NCI-H2227 treated with DMSO at 0.1 percent for 48 hours (cell line): ENCODE measurements around the gene CCDC88C.

Experiments
- DNase-seq: peaks from one replicate; lab custom pipeline; 2025; lab: John Stamatoyannopoulos, UW

Gene CCDC88C

GRCh38 chr14:91327250-91327595 is 90.4 kb downstream of the CCDC88C start:
- no peak for DNase-seq

- no peak for DNase-seq
Observed at GRCh38 chr14:91326514-91327249, 90.9 kb downstream of the CCDC88C start.

GRCh38 chr14:91324606-91325575 is 92.7 kb downstream of the CCDC88C start:
- DNase-seq, result no peak

- DNase-seq, result peak; percentile 75
Observed at GRCh38 chr14:91323671-91324605, 93.7 kb downstream of the CCDC88C start.

GRCh38 chr14:91323031-91323430 is 94.6 kb downstream of the CCDC88C start:
- DNase-seq, result no peak

GRCh38 chr14:91322623-91323022 is 95.0 kb downstream of the CCDC88C start:
- no peak for DNase-seq

GRCh38 chr14:91321131-91321530 is 96.5 kb downstream of the CCDC88C start:
- DNase-seq, result no peak

GRCh38 chr14:91320266-91320665 is 97.4 kb downstream of the CCDC88C start:
- no peak for DNase-seq

GRCh38 chr14:91318911-91319310 is 98.7 kb downstream of the CCDC88C start:
- DNase-seq, result no peak

GRCh38 chr14:91317381-91318308 is 100.0 kb downstream of the CCDC88C start:
- no peak for DNase-seq

GRCh38 chr14:91316761-91317160 is 100.9 kb downstream of the CCDC88C start:
- DNase-seq, result no peak

GRCh38 chr14:91315844-91316267 is 101.8 kb downstream of the CCDC88C start:
- DNase-seq, result no peak

- DNase-seq, result no peak
Observed at GRCh38 chr14:91313852-91314251, 103.8 kb downstream of the CCDC88C start.

- DNase-seq, result no peak
Observed at GRCh38 chr14:91313154-91313850, 104.3 kb downstream of the CCDC88C start.

- no peak for DNase-seq
Observed at GRCh38 chr14:91311284-91311662, 106.3 kb downstream of the CCDC88C start.

- DNase-seq, result no peak
Observed at GRCh38 chr14:91310606-91311283, 106.9 kb downstream of the CCDC88C start.

- no peak for DNase-seq
Observed at GRCh38 chr14:91309756-91310280, 107.8 kb downstream of the CCDC88C start.

- DNase-seq, result no peak
Observed at GRCh38 chr14:91308337-91308736, 109.3 kb downstream of the CCDC88C start.

GRCh38 chr14:91307652-91308051 is 110.0 kb downstream of the CCDC88C start:
- no peak for DNase-seq
